GM19395 (cell line): Measurements from ENCODE around the gene SKOR1.
A peak's percentile ranks its signal among the peaks of the same experiment; 100 is the strongest.

Source experiments
- ATAC-seq: cut with Tn5 transposase; IDR thresholded peaks from one replicate; pipeline ENCODE4 v1.9.1; 2021; ENCODE audit warnings: mild to moderate bottlenecking, moderate library complexity; ENCODE audit not compliant: unreplicated experiment

The SKOR1 gene, protein sequence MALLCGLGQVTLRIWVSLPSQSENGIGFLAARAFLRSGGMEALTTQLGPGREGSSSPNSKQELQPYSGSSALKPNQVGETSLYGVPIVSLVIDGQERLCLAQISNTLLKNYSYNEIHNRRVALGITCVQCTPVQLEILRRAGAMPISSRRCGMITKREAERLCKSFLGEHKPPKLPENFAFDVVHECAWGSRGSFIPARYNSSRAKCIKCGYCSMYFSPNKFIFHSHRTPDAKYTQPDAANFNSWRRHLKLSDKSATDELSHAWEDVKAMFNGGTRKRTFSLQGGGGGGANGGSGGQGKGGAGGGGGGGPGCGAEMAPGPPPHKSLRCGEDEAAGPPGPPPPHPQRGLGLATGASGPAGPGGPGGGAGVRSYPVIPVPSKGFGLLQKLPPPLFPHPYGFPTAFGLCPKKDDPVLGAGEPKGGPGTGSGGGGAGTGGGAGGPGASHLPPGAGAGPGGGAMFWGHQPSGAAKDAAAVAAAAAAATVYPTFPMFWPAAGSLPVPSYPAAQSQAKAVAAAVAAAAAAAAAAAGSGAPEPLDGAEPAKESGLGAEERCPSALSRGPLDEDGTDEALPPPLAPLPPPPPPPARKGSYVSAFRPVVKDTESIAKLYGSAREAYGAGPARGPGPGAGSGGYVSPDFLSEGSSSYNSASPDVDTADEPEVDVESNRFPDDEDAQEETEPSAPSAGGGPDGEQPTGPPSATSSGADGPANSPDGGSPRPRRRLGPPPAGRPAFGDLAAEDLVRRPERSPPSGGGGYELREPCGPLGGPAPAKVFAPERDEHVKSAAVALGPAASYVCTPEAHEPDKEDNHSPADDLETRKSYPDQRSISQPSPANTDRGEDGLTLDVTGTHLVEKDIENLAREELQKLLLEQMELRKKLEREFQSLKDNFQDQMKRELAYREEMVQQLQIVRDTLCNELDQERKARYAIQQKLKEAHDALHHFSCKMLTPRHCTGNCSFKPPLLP

DNA sequence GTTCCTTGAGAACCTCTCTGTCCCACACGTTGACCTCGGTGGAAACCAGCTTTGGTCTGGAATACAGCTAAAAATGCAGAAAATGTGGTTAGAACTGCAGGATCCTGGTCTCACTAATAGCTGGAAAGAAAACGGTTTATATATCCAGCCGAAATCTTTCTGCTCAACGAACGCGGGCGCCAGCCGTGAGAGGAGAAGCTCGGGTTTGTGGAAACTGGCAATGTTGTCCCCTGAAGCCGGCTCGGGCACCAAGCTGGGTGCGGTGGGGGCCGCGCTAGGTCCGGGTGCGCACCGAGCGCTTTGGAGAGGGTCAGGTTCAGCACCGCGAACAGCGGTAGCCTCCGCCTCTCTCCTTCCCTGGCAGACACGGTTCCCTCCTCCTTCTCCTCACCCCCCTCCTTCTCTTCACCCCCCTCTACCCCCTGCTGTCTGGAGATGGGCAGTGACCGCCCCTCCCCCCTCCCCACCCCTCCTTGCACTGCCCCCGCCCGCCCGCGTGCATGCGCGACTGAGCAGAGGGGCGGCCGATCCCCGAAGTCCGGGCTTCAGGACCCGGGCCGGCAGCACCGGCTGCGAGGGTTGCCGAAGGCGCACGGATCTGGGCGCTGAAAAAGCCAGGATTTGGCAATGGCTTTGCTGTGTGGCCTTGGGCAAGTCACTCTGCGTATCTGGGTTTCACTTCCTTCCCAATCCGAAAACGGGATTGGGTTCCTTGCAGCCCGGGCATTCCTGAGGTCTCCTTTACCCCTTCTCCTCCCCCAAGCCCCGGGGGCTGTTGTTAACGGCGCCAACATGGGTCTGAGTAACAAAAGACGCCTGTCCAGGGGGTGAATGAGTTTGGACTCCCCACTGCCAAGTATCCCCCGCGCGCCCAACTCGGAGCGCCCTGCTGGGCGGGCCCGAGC, at the start of gene SKOR1:
TSS of gene SKOR1 (plus strand) at position 534 of the 905 bp plus-strand sequence. CDS start at position 628, 94 bp downstream.
- no peak for ATAC-seq

DNA sequence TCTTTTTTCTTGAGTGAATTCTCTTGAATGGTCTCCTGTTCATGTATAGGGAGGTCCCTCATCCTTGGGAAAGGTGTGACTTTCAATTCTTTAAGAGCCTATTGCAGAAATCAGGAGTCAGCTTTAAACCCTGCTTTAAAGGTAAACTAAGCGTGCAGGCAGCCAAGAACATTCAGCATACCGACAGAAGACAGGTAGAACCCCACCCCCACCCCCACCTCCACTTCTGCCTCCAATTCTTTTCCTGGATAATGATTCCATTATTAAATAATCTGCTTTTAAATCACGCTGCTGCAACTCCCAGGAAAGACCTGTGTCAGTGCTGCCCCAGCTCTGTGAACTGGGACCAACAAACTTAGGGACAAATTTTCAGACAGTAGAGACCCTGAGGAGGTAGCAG, 49.3 kb upstream of the SKOR1 start:
- no peak for ATAC-seq

DNA sequence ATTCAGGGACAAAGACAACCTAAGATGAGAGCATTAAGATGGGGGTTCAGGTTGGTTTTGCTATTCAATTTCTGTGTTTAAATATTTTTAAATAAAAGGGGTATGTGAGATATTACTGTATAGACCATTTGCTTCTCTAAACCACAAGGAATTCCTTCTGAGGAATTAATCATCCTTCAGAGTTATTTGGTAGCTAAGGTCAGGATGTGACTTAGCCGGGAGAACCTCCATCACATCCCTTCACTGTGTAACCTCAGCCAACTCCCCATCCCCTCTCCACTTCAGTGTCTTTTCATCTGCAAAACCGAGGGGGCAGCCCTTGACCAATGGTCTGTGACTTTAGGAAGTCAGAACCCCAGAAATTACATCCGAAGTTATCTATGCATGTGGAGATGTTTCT, 48.7 kb upstream of the SKOR1 start:
- ATAC-seq = no peak

DNA sequence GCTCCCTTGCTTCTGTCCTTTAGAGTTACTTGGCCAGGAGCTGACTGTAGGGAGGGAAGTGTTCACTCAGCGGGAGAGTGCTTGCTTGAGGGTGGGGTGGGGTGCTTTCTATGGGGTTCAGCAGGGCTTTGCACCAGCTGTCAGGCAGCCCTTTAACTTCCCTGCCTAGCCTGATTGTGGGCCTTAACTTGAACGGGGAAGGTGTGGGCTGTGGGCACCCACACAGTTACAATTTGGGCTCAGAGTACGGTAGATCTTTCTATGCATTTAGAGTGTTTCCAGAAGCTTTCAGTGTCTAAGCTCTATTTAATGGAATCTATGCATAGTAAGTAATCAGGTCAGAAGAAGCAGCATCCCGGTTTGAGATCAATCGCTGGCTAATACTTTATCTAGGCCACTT, 48.2 kb upstream of the SKOR1 start:
- ATAC-seq = no peak

DNA sequence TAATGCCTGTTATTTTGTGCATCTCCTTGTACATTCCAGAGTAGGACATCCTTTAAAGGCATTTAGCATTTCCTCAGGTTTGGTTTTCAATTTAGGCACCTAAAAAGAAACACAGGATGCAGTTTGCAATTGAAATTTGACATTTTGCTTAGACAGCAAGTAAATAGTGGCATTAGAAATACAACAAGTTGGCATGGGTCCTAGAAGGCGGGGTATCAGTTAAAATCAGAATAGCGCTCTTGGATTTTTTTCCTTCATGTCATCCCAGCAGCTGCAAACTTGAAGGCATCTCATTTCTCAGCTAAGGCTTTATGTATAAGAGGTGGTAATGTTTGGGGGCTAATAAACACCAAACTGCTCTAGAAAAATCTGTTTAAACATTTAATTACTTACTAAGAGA, 47.5 kb upstream of the SKOR1 start:
- no peak for ATAC-seq

DNA sequence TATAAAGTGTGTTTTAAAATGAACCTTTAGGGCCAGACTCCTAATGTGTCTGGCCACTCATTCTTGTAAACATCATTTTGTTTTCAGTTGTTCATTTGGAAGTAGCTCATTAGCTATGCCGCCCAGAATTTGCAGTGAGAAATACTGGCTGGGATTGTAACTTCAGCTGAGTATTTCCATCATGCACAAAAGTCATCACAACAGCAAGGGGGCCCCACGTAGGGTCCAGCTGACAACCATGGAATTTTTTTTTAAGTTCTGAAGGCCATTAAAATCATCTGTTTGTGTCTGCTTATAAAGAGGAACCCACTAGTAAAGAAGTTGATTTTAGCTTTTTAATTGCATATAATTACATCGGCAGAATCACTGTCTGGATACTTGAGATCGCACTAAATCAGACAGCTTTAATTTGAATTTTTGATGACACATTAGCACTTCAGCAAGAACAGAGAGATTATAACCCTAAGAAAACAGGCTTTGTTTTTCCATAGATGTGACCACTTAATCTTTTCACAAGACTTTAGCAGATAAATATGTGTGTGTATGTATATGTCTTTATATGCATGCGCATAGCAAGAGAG, 46.3 kb upstream of the SKOR1 start:
- ATAC-seq = no peak

DNA sequence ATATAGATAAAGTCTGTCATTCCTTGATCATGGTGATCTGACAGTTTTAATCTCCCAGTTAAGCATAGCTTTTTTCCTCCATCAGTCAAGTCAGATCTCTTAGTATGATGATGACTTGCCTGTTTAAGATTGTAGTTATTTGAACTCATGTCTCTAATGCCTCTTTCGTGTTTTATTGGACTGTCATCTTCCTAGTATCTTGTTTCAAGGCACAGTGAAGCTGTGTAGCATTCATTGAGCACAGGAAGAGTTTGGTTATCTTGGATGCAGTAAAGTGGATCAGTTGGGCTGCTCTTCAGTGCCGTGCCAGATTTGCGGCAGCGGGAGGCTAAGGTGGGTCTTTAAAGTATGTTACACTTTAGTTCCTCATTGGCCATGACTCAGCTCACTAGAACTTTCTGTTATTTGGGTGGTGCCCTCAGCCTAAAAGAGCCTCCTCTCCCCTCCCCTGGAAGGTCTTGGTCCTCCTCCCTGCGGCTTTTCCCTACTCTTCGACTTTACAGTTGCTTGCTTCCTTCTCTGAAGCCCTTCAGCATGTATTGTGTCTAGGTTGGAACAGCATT, 45.7 kb upstream of the SKOR1 start:
- ATAC-seq = no peak

DNA sequence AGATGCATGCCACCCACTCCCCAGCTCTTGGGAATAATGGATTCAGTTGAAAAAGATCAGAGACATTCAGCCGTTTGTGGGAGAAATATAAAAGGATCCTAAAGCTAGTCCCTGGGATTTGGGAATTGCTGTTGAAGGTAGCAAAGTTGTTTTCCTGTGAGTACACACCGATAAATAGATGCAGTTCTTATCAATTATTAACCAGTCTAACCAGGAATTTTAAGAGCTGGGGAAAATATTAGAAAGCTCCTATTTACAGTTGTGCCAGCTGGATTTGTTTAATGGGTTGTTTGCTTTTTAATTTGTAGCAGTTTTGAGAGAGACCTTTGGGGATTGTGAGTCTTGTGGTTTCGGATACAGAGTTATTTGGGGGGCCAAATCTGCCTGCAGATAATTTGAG, 44.2 kb upstream of the SKOR1 start:
- ATAC-seq = no peak

DNA sequence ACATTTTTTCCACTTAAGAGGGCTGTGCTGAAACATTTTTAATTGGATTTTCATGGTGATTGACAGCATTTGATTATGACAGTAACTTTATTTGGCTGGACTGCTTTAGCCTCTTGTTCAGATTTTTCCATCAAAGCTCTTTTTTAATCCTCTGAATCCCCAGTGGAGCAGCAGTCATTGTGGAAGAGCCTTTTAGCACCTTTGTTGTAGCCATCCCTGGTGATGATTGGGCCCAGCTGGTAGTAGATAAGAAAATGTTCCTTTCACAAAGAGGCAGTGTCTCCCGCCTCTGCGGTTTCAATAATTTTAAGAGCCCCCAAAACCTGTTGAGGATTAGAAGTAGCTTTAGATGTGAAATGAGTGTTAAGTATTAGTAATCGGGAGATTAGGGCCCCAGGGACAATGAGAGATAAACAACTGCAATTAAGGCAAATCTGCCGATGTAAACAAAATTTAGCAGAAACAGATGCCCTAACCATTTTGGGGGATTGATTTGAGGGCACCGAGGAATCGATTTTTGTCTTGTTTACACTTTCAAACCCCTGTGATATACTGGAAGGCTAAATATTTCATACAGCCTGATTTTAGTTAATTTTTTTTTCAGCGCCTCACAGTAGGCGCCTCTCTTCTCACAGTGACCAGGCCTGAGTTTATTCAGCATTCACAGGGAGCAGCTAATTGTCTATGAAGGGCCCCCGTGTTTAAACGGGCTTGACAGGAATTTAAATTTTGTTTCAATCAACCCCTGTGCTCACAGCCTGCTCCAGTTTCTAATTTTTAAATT, 43.2 kb upstream of the SKOR1 start:
- ATAC-seq = no peak

DNA sequence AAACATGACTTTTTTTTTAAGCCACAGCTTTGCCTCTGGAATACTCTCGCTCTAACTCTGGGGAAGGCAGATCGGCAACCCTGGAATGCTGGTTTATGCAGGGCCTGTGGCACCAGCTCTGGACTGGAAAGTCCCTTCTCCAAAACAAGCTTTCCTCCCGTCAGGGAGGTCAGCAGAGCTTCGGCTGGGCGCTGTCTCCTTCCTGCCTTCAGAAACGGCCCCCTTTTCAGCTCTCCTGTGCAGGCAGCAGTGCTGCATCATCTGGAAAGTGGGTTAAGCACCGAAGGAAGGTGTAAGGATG, 42.7 kb upstream of the SKOR1 start:
- no peak for ATAC-seq

DNA sequence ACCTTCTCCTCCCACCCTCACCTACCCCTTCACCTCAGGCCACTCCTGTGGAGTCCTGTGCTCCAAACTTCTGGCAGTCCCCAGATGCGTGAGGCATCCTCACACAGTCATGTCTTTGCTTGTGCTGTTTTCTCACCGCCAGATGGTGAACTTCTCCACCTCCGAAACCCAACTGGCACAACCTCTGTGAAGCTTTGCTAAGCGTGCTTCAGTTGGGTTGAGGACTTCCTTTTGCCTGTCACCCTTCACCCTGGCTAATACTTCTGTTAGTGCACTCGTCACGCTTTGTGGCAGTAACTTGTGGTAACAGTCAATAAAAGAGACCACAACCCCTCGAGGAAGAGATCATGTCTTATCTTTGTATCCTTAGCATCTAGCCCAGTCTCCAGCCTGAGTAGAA, 42.0 kb upstream of the SKOR1 start:
- peak; percentile 72 for ATAC-seq

DNA sequence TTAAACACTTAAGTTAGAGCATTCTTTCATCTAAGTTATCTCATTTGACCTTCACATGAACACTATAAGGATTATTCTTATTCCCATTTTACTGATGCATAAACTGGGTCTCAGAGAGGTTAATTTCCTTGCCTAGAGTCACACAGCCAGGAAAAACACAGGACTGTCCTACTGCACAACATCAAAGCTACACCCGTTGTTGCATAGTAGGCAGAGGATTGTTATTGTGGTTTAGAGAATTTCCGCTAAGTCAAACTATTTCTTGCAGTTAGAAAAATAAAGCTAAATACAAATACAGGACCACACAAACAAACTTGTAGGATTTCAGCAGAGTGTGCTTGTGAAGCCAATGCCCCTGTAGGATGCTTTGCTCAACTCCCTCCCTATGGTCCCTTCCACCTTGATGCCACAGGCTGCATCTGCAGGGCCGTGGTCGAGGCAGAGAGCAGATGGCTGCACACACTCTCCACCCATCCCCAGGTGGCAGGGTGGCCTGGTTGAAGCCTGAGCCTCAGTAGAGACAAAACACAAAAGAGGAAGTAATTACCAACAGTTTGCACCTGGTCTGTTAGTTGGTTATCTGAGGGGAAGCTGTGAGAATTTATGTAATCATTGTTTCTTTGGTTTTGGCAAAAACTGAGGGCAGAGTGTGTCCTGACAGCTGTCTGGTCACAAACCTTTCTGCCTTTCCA, 41.1 kb upstream of the SKOR1 start:
- ATAC-seq = peak; percentile 84

DNA sequence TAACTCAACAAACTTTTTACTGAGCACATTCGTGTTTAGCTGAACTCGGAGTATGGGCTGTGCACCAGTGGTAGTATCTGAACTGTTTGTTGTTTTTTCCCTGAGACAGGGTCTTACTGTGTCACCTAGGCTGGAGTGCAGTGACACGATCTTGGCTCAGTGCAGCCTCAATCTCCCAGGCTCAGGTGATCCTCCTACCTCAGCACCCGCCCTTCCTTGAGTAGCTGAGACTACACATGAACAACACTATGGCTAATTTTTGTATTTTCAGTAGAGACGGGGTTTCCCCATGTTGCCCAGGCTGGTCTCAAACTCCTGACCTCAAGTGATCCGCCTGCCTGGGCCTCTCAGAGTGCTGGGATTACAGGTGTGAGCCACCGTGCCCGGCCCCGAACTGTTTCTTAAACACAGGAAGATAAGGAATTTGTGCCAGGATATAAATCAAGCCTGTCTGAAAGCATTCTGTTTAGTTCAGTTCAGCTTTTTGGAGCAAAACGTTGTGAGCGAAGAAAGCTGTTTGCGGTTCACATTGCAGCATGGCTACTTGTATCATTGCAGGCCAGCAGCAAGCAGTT, 40.4 kb upstream of the SKOR1 start:
- peak; percentile 21 for ATAC-seq

DNA sequence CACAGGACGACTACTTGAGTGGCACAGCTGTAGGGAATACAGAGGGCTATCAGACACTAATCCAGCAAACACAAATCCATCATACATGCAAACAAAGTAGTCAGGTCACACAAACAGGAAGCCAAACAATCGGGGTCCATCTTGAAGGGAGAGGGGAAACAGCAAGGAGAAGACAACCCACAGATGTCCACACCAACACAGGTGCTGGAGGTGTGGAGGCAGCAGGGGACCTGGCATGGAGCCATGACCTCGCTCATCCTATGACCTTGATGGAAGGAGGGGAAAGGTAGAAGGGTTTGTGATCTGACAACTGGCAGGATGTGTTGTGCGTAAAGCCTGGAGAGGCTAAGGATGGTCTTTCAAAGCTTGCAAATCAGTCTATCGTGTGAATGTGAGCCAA, 39.9 kb upstream of the SKOR1 start:
- ATAC-seq = no peak

DNA sequence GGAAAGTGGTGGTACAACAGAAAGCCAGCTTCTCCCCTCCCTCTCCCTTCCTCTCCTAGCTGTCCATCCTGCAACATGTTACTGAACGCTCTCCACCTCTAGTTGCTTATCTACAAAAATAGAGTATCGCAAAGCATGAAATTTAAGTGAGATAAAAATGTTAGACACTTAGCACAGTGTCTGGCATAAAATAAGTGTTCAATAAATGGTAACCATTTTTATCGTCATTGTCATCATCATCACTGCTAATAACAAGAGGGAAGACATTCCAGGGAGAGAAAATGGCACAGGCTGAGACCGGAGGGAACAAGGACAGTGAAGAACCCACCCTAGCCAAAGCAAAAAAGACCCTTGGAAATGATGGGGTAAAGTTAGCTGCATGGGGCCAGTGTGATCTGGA, 38.7 kb upstream of the SKOR1 start:
- ATAC-seq = no peak

DNA sequence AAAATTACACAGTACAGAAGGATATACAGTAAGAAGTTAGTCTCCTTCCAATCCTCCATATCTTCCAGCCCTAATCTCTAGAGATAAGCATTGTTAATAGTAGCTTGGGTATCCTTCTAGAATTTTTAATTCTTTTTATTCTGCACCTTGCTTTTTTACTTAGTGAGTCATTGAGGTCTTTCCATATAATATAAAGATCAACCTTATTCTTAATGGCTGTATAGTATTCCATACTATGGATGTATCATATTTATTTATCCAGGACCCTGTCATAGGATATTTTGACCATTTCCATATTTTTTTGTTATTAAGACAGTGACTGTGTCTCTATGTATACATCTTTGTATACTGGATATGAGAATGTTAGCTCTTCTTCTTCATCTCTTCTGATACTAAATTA, 36.3 kb upstream of the SKOR1 start:
- ATAC-seq = no peak

DNA sequence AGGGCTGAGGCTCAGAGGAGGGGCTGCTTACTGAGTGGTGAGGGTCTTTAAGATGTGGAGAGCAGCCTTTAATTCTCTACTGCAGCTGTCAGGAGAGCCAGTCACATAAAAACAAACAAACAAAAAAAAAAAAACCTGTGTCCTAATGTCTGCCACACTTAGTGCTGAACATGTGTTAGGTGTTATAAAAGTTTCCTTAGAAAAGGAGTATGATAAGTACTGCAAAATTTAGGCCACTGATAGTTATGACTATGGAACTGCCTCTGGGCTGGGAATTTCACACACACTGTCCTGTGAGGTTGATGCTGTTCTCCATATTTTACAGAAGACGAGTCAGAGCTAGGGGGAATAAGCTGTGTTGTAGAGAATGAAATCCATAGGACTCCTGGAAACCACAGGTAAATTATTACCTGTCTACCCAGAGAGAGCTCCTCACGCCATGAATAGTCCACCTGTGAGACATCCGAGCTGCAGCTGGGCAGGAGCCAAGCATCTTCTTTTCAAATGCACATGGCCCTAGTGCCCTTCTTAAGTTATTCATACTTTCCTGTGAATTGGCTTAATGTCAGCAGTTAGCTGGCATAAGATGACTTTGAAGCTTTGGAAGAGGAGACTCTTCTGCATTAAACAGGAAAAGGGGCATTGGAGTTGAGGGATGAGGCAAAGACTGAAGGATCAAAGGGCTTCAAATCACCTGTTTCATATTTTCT, 34.5 kb upstream of the SKOR1 start:
- no peak for ATAC-seq
